ENCODE measurements around the gene DUXA.

- TF ChIP-seq CTCF (IDR thresholded peaks at IDR 0.05) (no peak), POLR2AphosphoS5 (IDR thresholded peaks at IDR 0.05; ENCODE audit: insufficient read depth in 1 of 2, low read depth in 1 of 2) (no peak), POLR2A (IDR thresholded peaks at IDR 0.05) (no peak)
These were observed 4.3 kb upstream of the DUXA start for GRCh38 chr19:57171551-57172081.

Measured in vagina (tissue), 2 donors.